B cell (primary cell): ENCODE results near the gene SLC20A1.

Source experiments
- EZH2 ChIP-seq: IDR thresholded peaks from 2 replicates; pipeline ENCODE4 v1.6.1; 2012; ENCODE audit warnings: borderline replicate concordance, low read depth, mild to moderate bottlenecking, moderate library complexity, low read length; ENCODE audit not compliant: insufficient read depth, poor library complexity, severe bottlenecking
- TF ChIP-seq, protein P1 (sequence below): fragments of 200-600 bp; IDR thresholded peaks from one replicate; pipeline ENCODE4 v1.8.0; 2022; ENCODE audit warnings: antibody characterized with exemption, mild to moderate bottlenecking

DNA sequence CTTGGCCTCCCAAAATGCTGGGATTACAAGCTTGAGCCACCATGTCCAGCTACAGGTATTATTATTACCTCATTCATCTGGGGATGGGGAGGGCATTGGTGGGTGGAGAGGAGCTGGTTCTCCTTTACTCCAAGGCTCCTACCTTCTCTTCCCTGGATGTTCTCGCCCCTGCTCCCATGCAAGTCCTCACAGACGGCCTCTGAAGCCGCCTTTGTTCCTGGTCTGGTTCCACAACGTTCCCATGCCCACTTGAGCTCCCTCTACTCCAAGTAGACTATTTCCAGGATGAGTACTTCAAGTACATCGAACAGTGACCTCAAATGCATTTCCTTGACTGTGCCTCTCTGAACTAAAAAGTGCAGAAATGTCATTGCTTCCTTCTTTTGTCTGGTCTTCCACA lies 3.2 kb upstream of the SLC20A1 start:
- TF ChIP-seq, protein P1, sequence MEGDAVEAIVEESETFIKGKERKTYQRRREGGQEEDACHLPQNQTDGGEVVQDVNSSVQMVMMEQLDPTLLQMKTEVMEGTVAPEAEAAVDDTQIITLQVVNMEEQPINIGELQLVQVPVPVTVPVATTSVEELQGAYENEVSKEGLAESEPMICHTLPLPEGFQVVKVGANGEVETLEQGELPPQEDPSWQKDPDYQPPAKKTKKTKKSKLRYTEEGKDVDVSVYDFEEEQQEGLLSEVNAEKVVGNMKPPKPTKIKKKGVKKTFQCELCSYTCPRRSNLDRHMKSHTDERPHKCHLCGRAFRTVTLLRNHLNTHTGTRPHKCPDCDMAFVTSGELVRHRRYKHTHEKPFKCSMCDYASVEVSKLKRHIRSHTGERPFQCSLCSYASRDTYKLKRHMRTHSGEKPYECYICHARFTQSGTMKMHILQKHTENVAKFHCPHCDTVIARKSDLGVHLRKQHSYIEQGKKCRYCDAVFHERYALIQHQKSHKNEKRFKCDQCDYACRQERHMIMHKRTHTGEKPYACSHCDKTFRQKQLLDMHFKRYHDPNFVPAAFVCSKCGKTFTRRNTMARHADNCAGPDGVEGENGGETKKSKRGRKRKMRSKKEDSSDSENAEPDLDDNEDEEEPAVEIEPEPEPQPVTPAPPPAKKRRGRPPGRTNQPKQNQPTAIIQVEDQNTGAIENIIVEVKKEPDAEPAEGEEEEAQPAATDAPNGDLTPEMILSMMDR = no peak
- no peak for TF ChIP-seq EZH2
